Stimulated activated CD4-positive, alpha-beta T cell treated with anti-CD3 and anti-CD28 coated beads, Interleukin-4, amount 100 ng/mL, for 4 hours (primary cell): Measurements from ENCODE around the gene ACOT7.
"Not testable (repeated sequence)": the region's sequence is repeated elsewhere in the genome, so short reads cannot be mapped to it uniquely, and the experiment has no call there.

Experiments
- DNase-seq, 2 experiments: peaks; one replicate each; pipeline ENCODE4 v3.0.0-alpha.2; 2020

ACOT7 gene

GRCh38 chr1:6307682-6308081, 85.9 kb downstream of the ACOT7 start:
- not testable (repeated sequence) for DNase-seq

GRCh38 chr1:6307099-6307498, 86.5 kb downstream of the ACOT7 start:
- no peak for DNase-seq

GRCh38 chr1:6303397-6304012, 90.1 kb downstream of the ACOT7 start:
- DNase-seq: no peak

- DNase-seq: no peak
Observed at GRCh38 chr1:6302568-6302967, 91.0 kb downstream of the ACOT7 start.

GRCh38 chr1:6301526-6301925, 92.0 kb downstream of the ACOT7 start:
- DNase-seq: no peak

- no peak for DNase-seq
Observed at GRCh38 chr1:6300342-6301048, 93.1 kb downstream of the ACOT7 start.

GRCh38 chr1:6299557-6300165, 93.9 kb downstream of the ACOT7 start:
- no peak for DNase-seq

- no peak for DNase-seq
Observed at GRCh38 chr1:6298940-6299465, 94.6 kb downstream of the ACOT7 start.

- no peak for DNase-seq
Observed at GRCh38 chr1:6298530-6298929, 95.0 kb downstream of the ACOT7 start.

GRCh38 chr1:6295910-6296309, 97.7 kb downstream of the ACOT7 start:
- DNase-seq: no peak

- no peak for DNase-seq
Observed at GRCh38 chr1:6294890-6295556, 98.5 kb downstream of the ACOT7 start.

- DNase-seq: no peak
Observed at GRCh38 chr1:6294080-6294889, 99.3 kb downstream of the ACOT7 start.

GRCh38 chr1:6292102-6292501, 101.5 kb downstream of the ACOT7 start:
- DNase-seq: no peak

GRCh38 chr1:6288665-6289064, 104.9 kb downstream of the ACOT7 start:
- DNase-seq: no peak

GRCh38 chr1:6288026-6288425, 105.5 kb downstream of the ACOT7 start:
- DNase-seq: no peak

- DNase-seq: no peak
Observed at GRCh38 chr1:6287431-6287886, 106.1 kb downstream of the ACOT7 start.

- DNase-seq: no peak
Observed at GRCh38 chr1:6287029-6287428, 106.5 kb downstream of the ACOT7 start.

GRCh38 chr1:6286266-6286665, 107.3 kb downstream of the ACOT7 start:
- no peak for DNase-seq

GRCh38 chr1:6285336-6285735, 108.2 kb downstream of the ACOT7 start:
- DNase-seq: no peak

- DNase-seq: no peak
Observed at GRCh38 chr1:6282577-6283270, 110.8 kb downstream of the ACOT7 start.

GRCh38 chr1:6281511-6282402, 111.8 kb downstream of the ACOT7 start:
- DNase-seq: no peak
